Measurements from ENCODE around the gene SYT1.

The SYT1 gene

DNA sequence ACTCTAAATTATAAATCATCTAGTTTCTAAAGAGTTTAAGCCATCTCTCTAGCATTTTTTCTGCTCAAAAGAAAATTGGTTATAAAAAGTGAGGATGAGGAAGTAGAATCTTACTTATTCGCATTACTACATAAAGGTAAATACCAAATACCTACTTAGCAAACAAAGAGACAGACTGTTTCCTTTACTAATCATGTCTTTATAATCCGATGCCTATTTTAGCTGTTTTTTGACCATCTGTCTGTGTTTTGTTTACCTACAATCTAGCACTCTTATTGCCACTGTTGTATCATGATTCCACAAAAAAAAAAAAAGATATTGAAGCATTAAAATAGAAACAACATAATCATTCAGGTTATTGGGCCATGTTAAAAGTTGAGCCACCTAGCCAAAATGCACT is 430.0 kb downstream of the SYT1 start:
- TF ChIP-seq EZH2 (IDR thresholded peaks at IDR 0.05), result no peak
- TF ChIP-seq POLR2AphosphoS5 (IDR thresholded peaks at IDR 0.05; ENCODE audit: borderline replicate concordance, low read depth, low read length), result no peak
- no peak for TF ChIP-seq FOXP2 (optimal IDR thresholded peaks at IDR 0.05; ENCODE audit: control extremely low read depth, extremely low read length, insufficient read depth)
- H3K9me3 ChIP-seq (ENCODE audit: low read depth, low read length), result no peaks in the 10 kb centered on the region
- no peaks in the 10 kb centered on the region for H3K36me3 ChIP-seq (ENCODE audit: insufficient read depth, low read length)
- H3K4me3 ChIP-seq, result no peak overlapping the region
- H3K9ac ChIP-seq (ENCODE audit: insufficient read length), result no peak overlapping the region
- no peak overlapping the region for H3K27ac ChIP-seq
- DNase-seq (ENCODE audit: low read depth, low spot score), result no peak

DNA sequence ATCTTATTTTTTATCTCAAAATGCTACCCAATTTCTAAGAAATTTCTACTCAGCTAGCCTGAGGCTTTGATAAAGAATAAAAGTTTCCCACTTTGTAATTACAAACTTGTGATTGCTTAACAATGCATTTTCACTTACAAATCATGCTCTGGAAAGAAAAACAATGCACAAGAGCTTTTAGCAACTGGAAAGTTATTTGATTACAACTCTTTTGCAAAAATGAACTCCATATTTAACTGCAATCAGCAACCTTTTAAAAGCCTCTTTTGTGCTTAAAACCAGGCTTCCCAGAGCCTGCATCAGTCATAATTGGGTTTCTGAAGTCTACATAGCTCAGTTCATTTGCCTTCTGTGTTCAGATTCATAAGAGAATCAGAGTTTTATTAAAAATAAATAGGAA is 431.0 kb downstream of the SYT1 start:
- no peak overlapping the region for H3K9ac ChIP-seq (ENCODE audit: insufficient read length)
- TF ChIP-seq FOXP2 (optimal IDR thresholded peaks at IDR 0.05; ENCODE audit: control extremely low read depth, extremely low read length, insufficient read depth) (no peak), EZH2 (IDR thresholded peaks at IDR 0.05) (no peak), POLR2AphosphoS5 (IDR thresholded peaks at IDR 0.05; ENCODE audit: borderline replicate concordance, low read depth, low read length) (no peak)
- no peaks in the 10 kb centered on the region for H3K9me3 ChIP-seq (ENCODE audit: low read depth, low read length)
- no peak for DNase-seq (ENCODE audit: low read depth, low spot score)
- no peaks in the 10 kb centered on the region for H3K36me3 ChIP-seq (ENCODE audit: insufficient read depth, low read length)
- no peak overlapping the region for H3K4me3 ChIP-seq
- H3K27ac ChIP-seq, result no peak overlapping the region

DNA sequence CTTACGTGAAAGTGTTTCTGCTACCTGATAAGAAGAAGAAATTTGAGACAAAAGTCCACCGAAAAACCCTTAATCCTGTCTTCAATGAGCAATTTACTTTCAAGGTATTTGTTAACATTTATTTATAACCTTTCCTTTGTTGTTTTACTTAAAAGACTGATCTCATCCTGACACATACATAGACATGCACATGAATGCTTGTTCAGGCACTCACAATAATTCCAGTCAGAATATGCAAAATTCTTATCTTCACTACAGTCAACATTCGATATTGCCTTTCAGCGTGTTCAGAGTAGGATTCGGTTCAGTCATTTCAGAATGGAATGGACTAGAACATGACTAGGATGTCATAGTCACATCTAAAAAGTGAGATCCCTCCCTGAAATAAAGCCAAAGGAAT is 431.6 kb downstream of the SYT1 start:
- Histone ChIP-seq H3K4me3 (no peak overlapping the region), H3K9ac (ENCODE audit: insufficient read length) (no peak overlapping the region), H3K27ac (no peak overlapping the region), H3K36me3 (ENCODE audit: insufficient read depth, low read length) (no peaks in the 10 kb centered on the region), H3K9me3 (ENCODE audit: low read depth, low read length) (no peaks in the 10 kb centered on the region)
- no peak for DNase-seq (ENCODE audit: low read depth, low spot score)
- TF ChIP-seq EZH2 (IDR thresholded peaks at IDR 0.05) (no peak), FOXP2 (optimal IDR thresholded peaks at IDR 0.05; ENCODE audit: control extremely low read depth, extremely low read length, insufficient read depth) (no peak), POLR2AphosphoS5 (IDR thresholded peaks at IDR 0.05; ENCODE audit: borderline replicate concordance, low read depth, low read length) (no peak)

DNA sequence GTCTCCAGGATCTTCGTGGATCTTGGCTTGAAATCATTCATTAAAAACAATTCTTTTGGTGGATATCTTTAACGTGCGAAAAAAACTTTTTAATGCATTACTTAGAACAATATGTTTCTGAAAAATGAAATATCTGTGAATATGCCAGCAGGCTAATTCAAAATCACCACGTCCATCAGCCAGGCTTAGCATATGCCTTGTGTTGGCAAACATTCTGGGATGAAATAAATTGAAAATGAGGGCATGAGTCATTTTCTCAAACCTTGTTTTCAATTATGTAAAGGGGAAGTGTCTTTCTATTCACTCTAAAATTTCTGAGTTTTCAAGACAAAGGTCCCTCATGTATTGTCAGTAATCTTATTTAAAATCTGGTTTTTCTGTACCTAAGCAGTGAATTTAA is 432.3 kb downstream of the SYT1 start:
- Histone ChIP-seq H3K9ac (ENCODE audit: insufficient read length) (no peak overlapping the region), H3K36me3 (ENCODE audit: insufficient read depth, low read length) (no peaks in the 10 kb centered on the region), H3K9me3 (ENCODE audit: low read depth, low read length) (no peaks in the 10 kb centered on the region), H3K4me3 (no peak overlapping the region), H3K27ac (no peak overlapping the region)
- no peak for TF ChIP-seq EZH2 (IDR thresholded peaks at IDR 0.05)
- TF ChIP-seq POLR2AphosphoS5 (IDR thresholded peaks at IDR 0.05; ENCODE audit: borderline replicate concordance, low read depth, low read length), result no peak
- no peak for TF ChIP-seq FOXP2 (optimal IDR thresholded peaks at IDR 0.05; ENCODE audit: control extremely low read depth, extremely low read length, insufficient read depth)
- no peak for DNase-seq (ENCODE audit: low read depth, low spot score)

DNA sequence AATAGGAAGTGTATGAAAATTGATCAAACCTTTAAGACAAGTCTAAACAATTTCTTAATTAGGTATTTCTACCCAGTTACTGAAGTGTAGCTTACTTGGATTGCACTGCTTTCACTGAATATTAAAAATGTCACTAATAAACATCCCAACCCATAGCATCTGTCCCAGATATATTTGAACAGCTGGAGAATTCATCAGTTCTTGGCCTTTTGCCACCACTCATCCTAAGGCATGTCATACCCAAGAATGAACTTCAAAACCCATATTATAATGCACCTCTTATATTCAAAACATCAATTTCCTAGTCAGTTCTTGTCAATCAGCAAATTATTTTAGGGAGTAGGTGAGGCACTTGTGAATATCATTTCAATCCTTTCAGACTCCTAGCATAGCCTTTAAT is 433.9 kb downstream of the SYT1 start:
- H3K4me3 ChIP-seq, result no peak overlapping the region
- H3K27ac ChIP-seq, result no peak overlapping the region
- H3K36me3 ChIP-seq (ENCODE audit: insufficient read depth, low read length), result no peaks in the 10 kb centered on the region
- no peaks in the 10 kb centered on the region for H3K9me3 ChIP-seq (ENCODE audit: low read depth, low read length)
- H3K9ac ChIP-seq (ENCODE audit: insufficient read length), result no peak overlapping the region
- TF ChIP-seq EZH2 (IDR thresholded peaks at IDR 0.05) (no peak), FOXP2 (optimal IDR thresholded peaks at IDR 0.05; ENCODE audit: control extremely low read depth, extremely low read length, insufficient read depth) (no peak), POLR2AphosphoS5 (IDR thresholded peaks at IDR 0.05; ENCODE audit: borderline replicate concordance, low read depth, low read length) (no peak)
- no peak for DNase-seq (ENCODE audit: low read depth, low spot score)

DNA sequence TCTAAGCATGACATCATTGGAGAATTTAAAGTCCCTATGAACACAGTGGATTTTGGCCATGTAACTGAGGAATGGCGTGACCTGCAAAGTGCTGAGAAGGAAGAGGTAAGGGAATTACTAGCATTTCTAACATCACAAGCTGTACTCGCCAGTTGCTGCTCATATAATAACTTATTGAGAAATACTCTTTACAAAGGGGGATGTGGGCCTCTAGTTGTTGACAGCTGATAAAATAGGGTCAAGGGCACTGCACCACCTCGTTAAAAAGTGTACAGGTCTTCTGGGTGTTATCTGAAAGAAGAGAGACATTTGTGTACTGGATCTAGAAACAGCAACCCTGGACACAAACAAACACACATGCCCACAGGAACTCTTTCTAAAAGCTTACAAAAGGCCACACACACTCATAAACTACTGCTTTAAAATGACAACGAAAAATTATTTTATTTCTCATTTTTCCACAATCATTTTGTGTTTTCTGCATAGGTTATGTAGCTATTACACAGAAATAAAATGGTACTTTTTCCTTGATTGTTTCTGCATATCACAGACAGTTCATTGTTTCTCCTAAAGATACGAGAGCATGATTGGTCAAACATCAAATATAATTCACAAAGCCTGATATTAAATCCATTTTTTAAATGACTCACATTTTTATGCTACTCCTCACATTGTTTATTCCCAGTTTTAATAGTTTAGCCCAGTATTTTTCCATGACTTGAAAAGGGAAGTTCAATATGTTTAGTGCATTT is 435.0 kb downstream of the SYT1 start:
- Histone ChIP-seq H3K27ac (no peak overlapping the region), H3K36me3 (ENCODE audit: insufficient read depth, low read length) (no peaks in the 10 kb centered on the region)
- no peak for DNase-seq (ENCODE audit: low read depth, low spot score)

DNA sequence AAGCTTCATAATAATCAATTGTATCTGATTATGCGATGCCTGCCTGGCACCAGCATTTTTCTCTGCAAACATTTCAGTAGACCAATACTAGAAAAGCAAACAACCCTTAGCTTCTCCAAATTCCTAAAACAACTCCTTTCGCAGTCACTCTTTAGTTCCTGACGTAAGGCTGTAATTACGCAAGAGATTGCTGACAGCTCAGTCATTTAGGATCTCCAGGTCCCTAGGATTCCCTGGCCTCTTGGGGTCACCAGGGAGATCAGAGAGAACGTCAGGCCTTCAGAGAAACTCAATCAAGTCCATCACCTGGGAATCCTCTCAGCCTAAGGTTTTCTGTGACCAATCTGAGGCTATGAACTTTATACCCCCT is 435.6 kb downstream of the SYT1 start:
- Histone ChIP-seq H3K36me3 (ENCODE audit: insufficient read depth, low read length) (no peaks in the 10 kb centered on the region), H3K9me3 (ENCODE audit: low read depth, low read length) (no peaks in the 10 kb centered on the region), H3K4me3 (no peak overlapping the region), H3K9ac (ENCODE audit: insufficient read length) (no peak overlapping the region), H3K27ac (no peak overlapping the region)
- DNase-seq (ENCODE audit: low read depth, low spot score), result no peak
- TF ChIP-seq EZH2 (IDR thresholded peaks at IDR 0.05) (no peak), POLR2AphosphoS5 (IDR thresholded peaks at IDR 0.05; ENCODE audit: borderline replicate concordance, low read depth, low read length) (no peak), FOXP2 (optimal IDR thresholded peaks at IDR 0.05; ENCODE audit: control extremely low read depth, extremely low read length, insufficient read depth) (no peak)

More for the DNA sequence above, 435.0 kb downstream of the SYT1 start:
- H3K4me3 ChIP-seq, result no peak overlapping the region
- H3K9ac ChIP-seq (ENCODE audit: insufficient read length), result no peak overlapping the region
- no peak for TF ChIP-seq FOXP2 (optimal IDR thresholded peaks at IDR 0.05; ENCODE audit: control extremely low read depth, extremely low read length, insufficient read depth)
- TF ChIP-seq EZH2 (IDR thresholded peaks at IDR 0.05), result no peak
- TF ChIP-seq POLR2AphosphoS5 (IDR thresholded peaks at IDR 0.05; ENCODE audit: borderline replicate concordance, low read depth, low read length), result no peak
- no peaks in the 10 kb centered on the region for H3K9me3 ChIP-seq (ENCODE audit: low read depth, low read length)

DNA sequence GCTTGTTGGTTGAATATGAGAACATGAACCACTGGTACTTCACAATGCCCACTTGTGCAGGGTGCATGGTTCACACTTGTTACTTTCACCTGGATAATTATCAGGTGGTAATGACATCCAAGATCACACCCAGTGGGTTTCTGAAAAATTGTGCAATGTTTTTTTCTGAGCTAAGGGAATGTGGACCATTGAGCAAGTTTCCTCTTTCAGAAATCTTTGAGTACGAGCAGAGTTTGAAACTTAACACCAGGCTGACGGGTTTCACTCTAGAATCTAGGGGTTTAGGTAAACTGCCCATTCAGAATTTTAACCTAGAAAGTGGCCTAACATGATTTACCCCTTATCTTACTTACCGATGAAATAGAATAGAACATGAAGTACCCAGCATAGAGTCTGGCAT is 436.6 kb downstream of the SYT1 start:
- no peak overlapping the region for H3K9ac ChIP-seq (ENCODE audit: insufficient read length)
- H3K36me3 ChIP-seq (ENCODE audit: insufficient read depth, low read length), result no peaks in the 10 kb centered on the region
- no peak overlapping the region for H3K4me3 ChIP-seq
- no peak overlapping the region for H3K27ac ChIP-seq
- no peak for DNase-seq (ENCODE audit: low read depth, low spot score)
- no peaks in the 10 kb centered on the region for H3K9me3 ChIP-seq (ENCODE audit: low read depth, low read length)
- no peak for TF ChIP-seq POLR2AphosphoS5 (IDR thresholded peaks at IDR 0.05; ENCODE audit: borderline replicate concordance, low read depth, low read length)
- TF ChIP-seq FOXP2 (optimal IDR thresholded peaks at IDR 0.05; ENCODE audit: control extremely low read depth, extremely low read length, insufficient read depth), result no peak
- TF ChIP-seq EZH2 (IDR thresholded peaks at IDR 0.05), result no peak
